MM.1S (cell line): Measurements from ENCODE around the gene ESRRB.

Source experiments
- EZH2 ChIP-seq: fragments of 300-600 bp; sonication (generic); optimal IDR thresholded peaks from 2 replicates; pipeline ENCODE3; 2017; ENCODE audit warnings: low read depth, mild to moderate bottlenecking, antibody characterized with exemption, low read length, mixed read lengths
- TF ChIP-seq, protein P1 (sequence below): fragments of 300-600 bp; sonication (generic); IDR thresholded peaks from 2 replicates; pipeline ENCODE4 v1.5.1; 2016; ENCODE audit warnings: antibody characterized with exemption, low read length, mixed read lengths

DNA sequence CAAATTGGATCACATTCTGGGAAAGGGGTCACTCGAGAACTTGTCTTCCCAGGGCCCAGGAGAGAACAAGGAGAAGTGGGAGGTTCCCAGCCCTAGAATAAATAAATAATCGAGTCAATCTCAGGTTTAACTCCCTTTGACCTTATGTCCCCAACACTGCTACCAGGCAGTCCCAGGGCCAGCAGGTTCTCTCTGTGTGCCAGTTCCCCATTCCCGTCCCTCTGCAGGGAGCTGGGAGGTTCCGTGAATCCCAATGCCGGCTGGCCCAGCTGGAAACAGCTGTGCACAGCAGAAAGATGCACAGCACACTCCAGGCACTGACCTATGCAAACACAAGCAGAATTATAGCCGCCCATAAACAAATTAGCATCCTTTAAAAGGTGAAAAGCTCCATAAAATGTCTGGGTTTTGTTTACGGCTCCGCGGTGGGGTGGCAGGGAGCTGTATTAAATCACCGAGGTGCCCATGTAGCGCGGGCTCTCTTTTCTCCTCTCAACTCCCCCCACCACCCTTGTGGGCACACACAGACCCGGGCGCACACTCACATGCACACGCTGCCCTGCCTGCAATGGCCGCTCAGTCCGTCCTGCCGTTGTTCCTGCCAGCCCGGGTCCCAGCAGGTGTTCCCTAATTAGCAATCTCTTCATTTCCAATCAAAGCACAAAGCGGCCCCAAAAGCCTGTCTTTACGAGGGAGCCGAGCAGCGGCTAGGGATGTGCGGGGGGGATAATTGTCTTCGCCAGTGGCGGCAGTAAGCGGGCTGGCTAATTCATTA, 46.6 kb upstream of the ESRRB start:
- no peak for TF ChIP-seq EZH2
- TF ChIP-seq, protein P1, sequence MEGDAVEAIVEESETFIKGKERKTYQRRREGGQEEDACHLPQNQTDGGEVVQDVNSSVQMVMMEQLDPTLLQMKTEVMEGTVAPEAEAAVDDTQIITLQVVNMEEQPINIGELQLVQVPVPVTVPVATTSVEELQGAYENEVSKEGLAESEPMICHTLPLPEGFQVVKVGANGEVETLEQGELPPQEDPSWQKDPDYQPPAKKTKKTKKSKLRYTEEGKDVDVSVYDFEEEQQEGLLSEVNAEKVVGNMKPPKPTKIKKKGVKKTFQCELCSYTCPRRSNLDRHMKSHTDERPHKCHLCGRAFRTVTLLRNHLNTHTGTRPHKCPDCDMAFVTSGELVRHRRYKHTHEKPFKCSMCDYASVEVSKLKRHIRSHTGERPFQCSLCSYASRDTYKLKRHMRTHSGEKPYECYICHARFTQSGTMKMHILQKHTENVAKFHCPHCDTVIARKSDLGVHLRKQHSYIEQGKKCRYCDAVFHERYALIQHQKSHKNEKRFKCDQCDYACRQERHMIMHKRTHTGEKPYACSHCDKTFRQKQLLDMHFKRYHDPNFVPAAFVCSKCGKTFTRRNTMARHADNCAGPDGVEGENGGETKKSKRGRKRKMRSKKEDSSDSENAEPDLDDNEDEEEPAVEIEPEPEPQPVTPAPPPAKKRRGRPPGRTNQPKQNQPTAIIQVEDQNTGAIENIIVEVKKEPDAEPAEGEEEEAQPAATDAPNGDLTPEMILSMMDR: no peak
